Smooth muscle cell (in vitro differentiated cells): Measurements from ENCODE around the gene ALCAM. TPM values are rescaled to one million over a fixed set of nuclear protein-coding genes. Genes with fewer than 3 reads are reported as not detected.

Experiments used
- DNase-seq: peaks from one replicate; lab custom pipeline; 2025; ENCODE audit not compliant: unreplicated experiment; lab: John Stamatoyannopoulos, UW
- H2AFZ ChIP-seq: fragments of 200-600 bp; sonication (generic); 2 replicates; pipeline ENCODE4 v1.6.0; 2016; ENCODE audit warnings: antibody characterized with exemption, low read depth, mild to moderate bottlenecking
- H3F3A ChIP-seq: fragments of 200-600 bp; sonication (generic); 2 replicates; pipeline ENCODE4 v1.6.0; 2017; ENCODE audit warnings: antibody characterized with exemption, low read depth
- H3K27ac ChIP-seq: fragments of 200-600 bp; sonication (generic); 2 replicates; pipeline ENCODE4 v1.5.1; 2016; ENCODE audit warnings: low read depth, mild to moderate bottlenecking
- H3K27me3 ChIP-seq: fragments of 200-600 bp; sonication (generic); 2 replicates; pipeline ENCODE4 v1.6.1; 2016; ENCODE audit warnings: low read depth, mild to moderate bottlenecking
- H3K36me3 ChIP-seq: fragments of 200-600 bp; sonication (generic); 2 replicates; pipeline ENCODE4 v1.5.1; 2016; ENCODE audit warnings: low read depth
- H3K4me1 ChIP-seq: fragments of 200-600 bp; sonication (generic); 2 replicates; pipeline ENCODE4 v1.5.1; 2016; ENCODE audit warnings: low read depth
- H3K4me2 ChIP-seq: fragments of 200-600 bp; sonication (generic); 2 replicates; pipeline ENCODE4 v1.6.0; 2016; ENCODE audit warnings: mild to moderate bottlenecking
- H3K4me3 ChIP-seq: fragments of 200-600 bp; sonication (generic); 2 replicates; pipeline ENCODE4 v1.5.1; 2016; ENCODE audit warnings: mild to moderate bottlenecking
- H3K79me2 ChIP-seq: fragments of 200-600 bp; sonication (generic); 2 replicates; pipeline ENCODE4 v1.6.0; 2016; ENCODE audit warnings: low read depth, mild to moderate bottlenecking
- H3K9ac ChIP-seq: fragments of 200-600 bp; sonication (generic); 2 replicates; pipeline ENCODE4 v1.6.0; 2016; ENCODE audit warnings: low read depth
- H3K9me3 ChIP-seq: fragments of 200-600 bp; sonication (generic); replicated peaks from 2 replicates; pipeline ENCODE4 v1.5.1; 2016; ENCODE audit warnings: low read depth
- H4K20me1 ChIP-seq: fragments of 200-600 bp; sonication (generic); 2 replicates; pipeline ENCODE4 v1.6.0; 2016; ENCODE audit warnings: low read depth
- CTCF ChIP-seq: fragments of 200-600 bp; sonication (generic); IDR thresholded peaks from 2 replicates; pipeline ENCODE4 v1.5.1; 2017; ENCODE audit warnings: borderline replicate concordance, mild to moderate bottlenecking, antibody characterized with exemption; ENCODE audit not compliant: insufficient read depth, poor library complexity, severe bottlenecking
- WGBS: methylation state at CpG from one replicate; pipeline ENCODE4 v1.1.7; 2016; ENCODE audit warnings: low lambda C conversion rate; 5-methylcytosine and 5-hydroxymethylcytosine counted together
- polyA plus RNA-seq: library from polyadenylated mRNA; unstranded; fragments of >200 nt; fragmentation: Nextera tagmentation; extraction: Ambion mirVana; gene quantifications from 2 replicates; pipeline ENCODE4 v1.2.1, GENCODE V29; 2016
- total RNA-seq: library from RNA; depleted of rRNA; stranded (reverse); fragments of >200 nt; gene quantifications from 2 replicates; pipeline ENCODE4 v1.2.3, GENCODE V29; 2014

Gene ALCAM
- total and polyA plus RNA-seq, 2 experiments from 2014 or later, result 110 to 314 TPM

- no peak for DNase-seq
- TF ChIP-seq CTCF, result peak; percentile 69
- Histone ChIP-seq H3K4me2 (peak overlapping the region; percentile 52), H2AFZ (no peak overlapping the region), H3F3A (no peaks in the 10 kb centered on the region), H4K20me1 (no peaks in the 10 kb centered on the region), H3K27ac (no peak overlapping the region), H3K9me3 (no peaks in the 10 kb centered on the region), H3K4me1 (no peaks in the 10 kb centered on the region), H3K27me3 (no peaks in the 10 kb centered on the region), H3K79me2 (peaks cover 83% of the 10 kb centered on the region), H3K9ac (no peak overlapping the region), H3K4me3 (no peak overlapping the region), H3K36me3 (no peaks in the 10 kb centered on the region)
- WGBS, result 9% methylated on average over 4 of the region's 4 CpGs
These were observed 152.2 kb downstream of the ALCAM start for GRCh38 chr3:105518806-105519418.

DNA sequence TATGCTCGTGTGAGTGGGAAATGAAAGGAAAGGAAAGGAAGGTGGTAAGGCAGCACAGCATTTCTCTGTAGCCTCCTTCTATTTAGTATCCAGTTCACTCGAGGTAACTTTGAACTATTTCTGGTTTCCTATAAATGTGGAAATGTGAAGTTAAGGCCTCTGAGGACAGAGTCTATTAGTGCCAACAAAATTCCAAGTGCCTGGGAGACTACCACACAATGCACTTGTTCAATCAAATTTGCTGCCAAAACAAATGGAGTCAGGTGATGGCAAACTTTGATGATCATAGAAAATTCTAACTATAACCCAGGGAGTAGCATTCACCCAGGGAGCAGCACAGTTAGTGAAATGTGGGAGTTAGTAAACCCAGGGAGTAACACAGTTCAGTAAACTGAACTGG is 155.1 kb downstream of the ALCAM start:
- TF ChIP-seq CTCF, result no peak
- WGBS, result 95% methylated on average over 2 of the region's 2 CpGs
- no peak overlapping the region for H2AFZ ChIP-seq
- H3K27me3 ChIP-seq, result no peaks in the 10 kb centered on the region
- peaks cover 55% of the 10 kb centered on the region for H3K79me2 ChIP-seq
- no peaks in the 10 kb centered on the region for H3K4me1 ChIP-seq
- no peak overlapping the region for H3K27ac ChIP-seq
- no peaks in the 10 kb centered on the region for H4K20me1 ChIP-seq
- H3K9ac ChIP-seq, result no peak overlapping the region
- H3K4me2 ChIP-seq, result no peak overlapping the region
- no peak for DNase-seq
- no peak overlapping the region for H3K4me3 ChIP-seq
- H3K36me3 ChIP-seq, result peaks cover 6% of the 10 kb centered on the region
- no peaks in the 10 kb centered on the region for H3K9me3 ChIP-seq
- no peaks in the 10 kb centered on the region for H3F3A ChIP-seq

DNA sequence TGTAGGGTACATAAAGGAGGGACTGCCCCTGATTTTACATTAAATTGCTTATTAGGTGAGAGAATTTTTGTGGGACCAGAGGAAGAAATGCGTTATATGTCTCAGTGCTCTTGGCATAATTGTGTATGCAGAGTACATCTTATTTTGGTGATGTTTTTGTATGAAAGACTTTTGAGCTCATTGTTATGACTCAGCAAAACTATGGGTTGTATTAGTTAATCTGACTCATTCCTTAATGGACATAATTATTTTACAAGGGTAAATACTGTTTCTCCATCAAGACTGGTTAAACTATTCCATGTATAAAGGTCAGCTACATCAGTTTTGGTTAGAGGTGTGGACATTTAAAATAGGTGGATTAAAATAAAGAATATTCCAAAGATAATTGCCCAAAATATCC is 156.8 kb downstream of the ALCAM start:
- H3K27ac ChIP-seq, result no peak overlapping the region
- H3K27me3 ChIP-seq, result no peaks in the 10 kb centered on the region
- DNase-seq, result no peak

More for the DNA sequence above, 156.8 kb downstream of the ALCAM start:
- TF ChIP-seq CTCF, result no peak
- H4K20me1 ChIP-seq, result no peaks in the 10 kb centered on the region
- H3K9ac ChIP-seq, result no peak overlapping the region
- WGBS, result 90% methylated on average over 1 of the region's 1 CpG
- H3K4me3 ChIP-seq, result no peak overlapping the region
- no peaks in the 10 kb centered on the region for H3K9me3 ChIP-seq
- H3K36me3 ChIP-seq, result peaks cover 6% of the 10 kb centered on the region
- H3K4me2 ChIP-seq, result no peak overlapping the region
- H3K79me2 ChIP-seq, result peaks cover 46% of the 10 kb centered on the region
- H3F3A ChIP-seq, result no peaks in the 10 kb centered on the region
- no peak overlapping the region for H2AFZ ChIP-seq
- H3K4me1 ChIP-seq, result no peaks in the 10 kb centered on the region
